B cell (primary cell): ENCODE results near the gene GRN.

Source experiments
- EZH2 ChIP-seq: IDR thresholded peaks from 2 replicates; pipeline ENCODE4 v1.6.1; 2012; ENCODE audit warnings: borderline replicate concordance, low read depth, mild to moderate bottlenecking, moderate library complexity, low read length; ENCODE audit not compliant: insufficient read depth, poor library complexity, severe bottlenecking
- TF ChIP-seq, protein P1 (sequence below): fragments of 200-600 bp; IDR thresholded peaks from one replicate; pipeline ENCODE4 v1.8.0; 2022; ENCODE audit warnings: antibody characterized with exemption, mild to moderate bottlenecking

DNA sequence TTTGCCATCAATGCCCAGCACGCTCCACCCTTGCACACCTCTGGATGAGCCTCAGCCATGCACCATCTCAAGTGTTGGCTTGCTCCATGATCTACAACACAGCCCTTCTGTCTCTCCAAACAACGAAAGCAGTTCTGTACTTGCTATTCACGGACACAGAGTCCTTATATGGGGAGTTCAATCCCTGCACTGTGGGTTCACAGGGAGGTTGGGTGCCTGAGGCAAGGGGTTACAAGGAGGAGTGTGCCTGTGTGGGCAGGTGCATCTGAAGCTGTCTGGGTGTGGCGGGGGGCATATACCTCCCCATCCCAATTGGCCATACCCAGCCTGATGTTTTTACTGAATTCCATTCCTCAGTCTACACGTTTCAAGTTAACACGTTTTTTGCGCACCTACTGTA, 31.1 kb upstream of the GRN start:
- TF ChIP-seq, protein P1, sequence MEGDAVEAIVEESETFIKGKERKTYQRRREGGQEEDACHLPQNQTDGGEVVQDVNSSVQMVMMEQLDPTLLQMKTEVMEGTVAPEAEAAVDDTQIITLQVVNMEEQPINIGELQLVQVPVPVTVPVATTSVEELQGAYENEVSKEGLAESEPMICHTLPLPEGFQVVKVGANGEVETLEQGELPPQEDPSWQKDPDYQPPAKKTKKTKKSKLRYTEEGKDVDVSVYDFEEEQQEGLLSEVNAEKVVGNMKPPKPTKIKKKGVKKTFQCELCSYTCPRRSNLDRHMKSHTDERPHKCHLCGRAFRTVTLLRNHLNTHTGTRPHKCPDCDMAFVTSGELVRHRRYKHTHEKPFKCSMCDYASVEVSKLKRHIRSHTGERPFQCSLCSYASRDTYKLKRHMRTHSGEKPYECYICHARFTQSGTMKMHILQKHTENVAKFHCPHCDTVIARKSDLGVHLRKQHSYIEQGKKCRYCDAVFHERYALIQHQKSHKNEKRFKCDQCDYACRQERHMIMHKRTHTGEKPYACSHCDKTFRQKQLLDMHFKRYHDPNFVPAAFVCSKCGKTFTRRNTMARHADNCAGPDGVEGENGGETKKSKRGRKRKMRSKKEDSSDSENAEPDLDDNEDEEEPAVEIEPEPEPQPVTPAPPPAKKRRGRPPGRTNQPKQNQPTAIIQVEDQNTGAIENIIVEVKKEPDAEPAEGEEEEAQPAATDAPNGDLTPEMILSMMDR: no peak
- no peak for TF ChIP-seq EZH2
